Measurements from ENCODE around the gene CNTN5. TPM values are rescaled to one million over a fixed set of nuclear protein-coding genes. Genes with fewer than 3 reads are reported as not detected.

The CNTN5 gene
- total RNA-seq, 2 experiments from 2014 or later, result not detected

- no peak overlapping the region for H3K27ac ChIP-seq (ENCODE audit: low read depth in 1 of 2, low read length in 2 of 2)
- no peaks in the 10 kb centered on the region for H3K36me3 ChIP-seq (ENCODE audit: insufficient read depth, low read length)
- Mint-ChIP-seq H3K36me3 (ENCODE audit: low read depth) (no peaks in the 10 kb centered on the region), H3K4me3 (no peak overlapping the region), H3K9me3 (peaks cover 10% of the 10 kb centered on the region), H3K4me1 (ENCODE audit: low read depth) (no peaks in the 10 kb centered on the region), H3K27ac (no peak overlapping the region), H3K27me3 (no peaks in the 10 kb centered on the region)
- TF ChIP-seq CTCF (IDR thresholded peaks at IDR 0.05), result no peak
- intact Hi-C loops (cut with DNase I, micrococcal nuclease), result no loop called here
- no peaks in the 10 kb centered on the region for H3K4me1 ChIP-seq (ENCODE audit: insufficient read depth, low read length)
- POLR2A ChIA-PET, result no interaction called here
- ATAC-seq (ENCODE audit: poor library complexity), result no peak
- peaks cover 4 to 12% of the 10 kb centered on the region in 2 experiments for H3K9me3 ChIP-seq (ENCODE audit: control insufficient read depth in 1 of 2, insufficient read depth in 1 of 2, low read length in 2 of 2)
- DNase-seq, result no peak
- H3K4me3 ChIP-seq (ENCODE audit: low read length), result no peak overlapping the region
- CTCF ChIA-PET, result no interaction called here
- no peaks in the 10 kb centered on the region for H3K27me3 ChIP-seq (ENCODE audit: control insufficient read depth in 1 of 2, insufficient read depth in 2 of 2, low read length in 2 of 2)
Measured at GRCh38 chr11:99505831-99506230, 485.1 kb downstream of the CNTN5 start.

- Histone ChIP-seq H3K27me3 (ENCODE audit: control insufficient read depth in 1 of 2, insufficient read depth in 2 of 2, low read length in 2 of 2) (no peaks in the 10 kb centered on the region), H3K27ac (ENCODE audit: low read depth in 1 of 2, low read length in 2 of 2) (no peak overlapping the region), H3K4me1 (ENCODE audit: insufficient read depth, low read length) (no peaks in the 10 kb centered on the region), H3K9me3 (ENCODE audit: control insufficient read depth in 1 of 2, insufficient read depth in 1 of 2, low read length in 2 of 2) (peaks cover 0 to 8% of the 10 kb centered on the region in 2 experiments), H3K4me3 (ENCODE audit: low read length) (no peak overlapping the region), H3K36me3 (ENCODE audit: insufficient read depth, low read length) (no peaks in the 10 kb centered on the region)
- ChIA-PET POLR2A (no interaction called here), CTCF (no interaction called here)
- TF ChIP-seq CTCF (IDR thresholded peaks at IDR 0.05), result no peak
- DNase-seq (no peak), ATAC-seq (ENCODE audit: poor library complexity) (no peak)
- H3K27me3 Mint-ChIP-seq, result no peaks in the 10 kb centered on the region
- no peaks in the 10 kb centered on the region for H3K36me3 Mint-ChIP-seq (ENCODE audit: low read depth)
- H3K9me3 Mint-ChIP-seq, result peaks cover 5% of the 10 kb centered on the region
- H3K27ac Mint-ChIP-seq, result no peak overlapping the region
- intact Hi-C loops (cut with DNase I, micrococcal nuclease), result no loop called here
- no peak overlapping the region for H3K4me3 Mint-ChIP-seq
- H3K4me1 Mint-ChIP-seq (ENCODE audit: low read depth), result no peaks in the 10 kb centered on the region
Measured at GRCh38 chr11:99509863-99510262, 489.1 kb downstream of the CNTN5 start.

- no peak overlapping the region for H3K27ac ChIP-seq (ENCODE audit: low read depth in 1 of 2, low read length in 2 of 2)
- H3K4me1 Mint-ChIP-seq (ENCODE audit: low read depth), result no peaks in the 10 kb centered on the region
- DNase-seq (no peak), ATAC-seq (ENCODE audit: poor library complexity) (no peak)
- TF ChIP-seq CTCF (IDR thresholded peaks at IDR 0.05), result no peak
- ChIA-PET CTCF (no interaction called here), POLR2A (no interaction called here)
- H3K9me3 Mint-ChIP-seq, result peaks cover 3% of the 10 kb centered on the region
- intact Hi-C loops (cut with DNase I, micrococcal nuclease), result no loop called here
- H3K9me3 ChIP-seq (ENCODE audit: control insufficient read depth in 1 of 2, insufficient read depth in 1 of 2, low read length in 2 of 2), result peaks cover 0 to 5% of the 10 kb centered on the region in 2 experiments
- H3K4me3 Mint-ChIP-seq, result no peak overlapping the region
- no peaks in the 10 kb centered on the region for H3K36me3 Mint-ChIP-seq (ENCODE audit: low read depth)
- H3K4me1 ChIP-seq (ENCODE audit: insufficient read depth, low read length), result no peaks in the 10 kb centered on the region
- H3K27ac Mint-ChIP-seq, result no peak overlapping the region
- no peaks in the 10 kb centered on the region for H3K36me3 ChIP-seq (ENCODE audit: insufficient read depth, low read length)
- H3K4me3 ChIP-seq (ENCODE audit: low read length), result no peak overlapping the region
- no peaks in the 10 kb centered on the region for H3K27me3 Mint-ChIP-seq
- H3K27me3 ChIP-seq (ENCODE audit: control insufficient read depth in 1 of 2, insufficient read depth in 2 of 2, low read length in 2 of 2), result no peaks in the 10 kb centered on the region
Measured at GRCh38 chr11:99513368-99513767, 492.6 kb downstream of the CNTN5 start.

Data from CD4-positive, alpha-beta T cell (primary cell).